ENCODE data around the gene SLC26A11.
"Not testable (repeated sequence)": the region's sequence is repeated elsewhere in the genome, so short reads cannot be mapped to it uniquely, and the experiment has no call there.

SLC26A11 gene

GRCh38 chr17:80264205-80265075 lies 44.2 kb downstream of the SLC26A11 start:
- DNase-seq: no peak

GRCh38 chr17:80265205-80266068 lies 45.2 kb downstream of the SLC26A11 start:
- DNase-seq: no peak

GRCh38 chr17:80267391-80267790 lies 47.2 kb downstream of the SLC26A11 start:
- no peak for DNase-seq

- no peak for DNase-seq
Measured at GRCh38 chr17:80268427-80268826, 48.2 kb downstream of the SLC26A11 start.

GRCh38 chr17:80269405-80269807 lies 49.2 kb downstream of the SLC26A11 start:
- no peak for DNase-seq

- DNase-seq: no peak
Measured at GRCh38 chr17:80270104-80270503, 49.9 kb downstream of the SLC26A11 start.

- DNase-seq: no peak
Measured at GRCh38 chr17:80270836-80271235, 50.6 kb downstream of the SLC26A11 start.

- DNase-seq: no peak
Measured at GRCh38 chr17:80272366-80272765, 52.1 kb downstream of the SLC26A11 start.

GRCh38 chr17:80274331-80274730 lies 54.1 kb downstream of the SLC26A11 start:
- DNase-seq: no peak

GRCh38 chr17:80274871-80275449 lies 54.7 kb downstream of the SLC26A11 start:
- no peak for DNase-seq

GRCh38 chr17:80275857-80276256 lies 55.6 kb downstream of the SLC26A11 start:
- DNase-seq: not testable (repeated sequence)

GRCh38 chr17:80277751-80278671 lies 57.8 kb downstream of the SLC26A11 start:
- DNase-seq: no peak

- peak; percentile 52 for DNase-seq
Measured at GRCh38 chr17:80279895-80280294, 59.7 kb downstream of the SLC26A11 start.

GRCh38 chr17:80281516-80281915 lies 61.3 kb downstream of the SLC26A11 start:
- DNase-seq: no peak

- DNase-seq: no peak
Measured at GRCh38 chr17:80283116-80283852, 63.1 kb downstream of the SLC26A11 start.

- DNase-seq: no peak
Measured at GRCh38 chr17:80284631-80285030, 64.4 kb downstream of the SLC26A11 start.

- no peak for DNase-seq
Measured at GRCh38 chr17:80285237-80285920, 65.2 kb downstream of the SLC26A11 start.

- DNase-seq: no peak
Measured at GRCh38 chr17:80286638-80286960, 66.4 kb downstream of the SLC26A11 start.

GRCh38 chr17:80287038-80287437 lies 66.8 kb downstream of the SLC26A11 start:
- DNase-seq: no peak

GRCh38 chr17:80287806-80288567 lies 67.8 kb downstream of the SLC26A11 start:
- no peak for DNase-seq
